Stimulated activated naive CD8-positive, alpha-beta T cell treated with anti-CD3 and anti-CD28 coated beads, Interleukin-15, Interleukin-2, amounts not matched to agents 100 ng/mL and 50 ng/mL, for 24 hours (primary cell): ENCODE results near the gene EDIL3.

ENCODE experiments used
- H3K27ac Mint-ChIP-seq: one replicate; pipeline ENCODE4 v1.8.0; 2021; ENCODE audit warnings: mild to moderate bottlenecking, mixed read lengths
- H3K27me3 Mint-ChIP-seq: one replicate; pipeline ENCODE4 v1.8.0; 2021; ENCODE audit warnings: mixed read lengths
- H3K36me3 Mint-ChIP-seq: one replicate; pipeline ENCODE4 v1.8.0; 2021; ENCODE audit warnings: low read depth, mixed read lengths
- H3K4me1 Mint-ChIP-seq: one replicate; pipeline ENCODE4 v1.8.0; 2021; ENCODE audit warnings: low read depth, mixed read lengths
- H3K4me3 Mint-ChIP-seq: one replicate; pipeline ENCODE4 v1.8.0; 2021; ENCODE audit warnings: mild to moderate bottlenecking, mixed read lengths
- H3K9me3 Mint-ChIP-seq: one replicate; pipeline ENCODE4 v1.8.0; 2021; ENCODE audit warnings: mixed read lengths

The EDIL3 gene

GRCh38 chr5:84014966-84015365 is 369.7 kb downstream of the EDIL3 start:
- Mint-ChIP-seq H3K36me3 (no peaks in the 10 kb centered on the region), H3K4me1 (no peaks in the 10 kb centered on the region), H3K27me3 (no peaks in the 10 kb centered on the region), H3K9me3 (no peaks in the 10 kb centered on the region), H3K27ac (no peak overlapping the region), H3K4me3 (no peak overlapping the region)

- H3K27me3 Mint-ChIP-seq, result no peaks in the 10 kb centered on the region
- no peak overlapping the region for H3K27ac Mint-ChIP-seq
- peaks cover 18% of the 10 kb centered on the region for H3K9me3 Mint-ChIP-seq
- no peak overlapping the region for H3K4me3 Mint-ChIP-seq
- no peaks in the 10 kb centered on the region for H3K4me1 Mint-ChIP-seq
- H3K36me3 Mint-ChIP-seq, result no peaks in the 10 kb centered on the region
Observed at GRCh38 chr5:83993803-83994202, 390.9 kb downstream of the EDIL3 start.

- Mint-ChIP-seq H3K4me1 (no peaks in the 10 kb centered on the region), H3K9me3 (peaks cover 8% of the 10 kb centered on the region), H3K4me3 (no peak overlapping the region), H3K27me3 (no peaks in the 10 kb centered on the region), H3K36me3 (no peaks in the 10 kb centered on the region), H3K27ac (no peak overlapping the region)
Observed at GRCh38 chr5:83991566-83992224, 393.0 kb downstream of the EDIL3 start.

- Mint-ChIP-seq H3K36me3 (no peaks in the 10 kb centered on the region), H3K9me3 (peaks cover 4% of the 10 kb centered on the region), H3K27ac (no peak overlapping the region), H3K27me3 (no peaks in the 10 kb centered on the region), H3K4me1 (no peaks in the 10 kb centered on the region), H3K4me3 (no peak overlapping the region)
Observed at GRCh38 chr5:83988293-83988685, 396.4 kb downstream of the EDIL3 start.

- H3K27ac Mint-ChIP-seq, result no peak overlapping the region
- no peak overlapping the region for H3K4me3 Mint-ChIP-seq
- H3K9me3 Mint-ChIP-seq, result peaks cover 4% of the 10 kb centered on the region
- H3K27me3 Mint-ChIP-seq, result no peaks in the 10 kb centered on the region
- H3K4me1 Mint-ChIP-seq, result no peaks in the 10 kb centered on the region
- H3K36me3 Mint-ChIP-seq, result no peaks in the 10 kb centered on the region
Observed at GRCh38 chr5:83987513-83988292, 397.0 kb downstream of the EDIL3 start.

GRCh38 chr5:83983852-83984251 is 400.8 kb downstream of the EDIL3 start:
- Mint-ChIP-seq H3K9me3 (no peaks in the 10 kb centered on the region), H3K27me3 (no peaks in the 10 kb centered on the region), H3K4me3 (no peak overlapping the region), H3K27ac (no peak overlapping the region), H3K36me3 (no peaks in the 10 kb centered on the region), H3K4me1 (no peaks in the 10 kb centered on the region)

- Mint-ChIP-seq H3K27ac (no peak overlapping the region), H3K4me3 (no peak overlapping the region), H3K4me1 (no peaks in the 10 kb centered on the region), H3K9me3 (no peaks in the 10 kb centered on the region), H3K27me3 (no peaks in the 10 kb centered on the region), H3K36me3 (no peaks in the 10 kb centered on the region)
Observed at GRCh38 chr5:83973925-83974815, 410.5 kb downstream of the EDIL3 start.

- Mint-ChIP-seq H3K36me3 (no peaks in the 10 kb centered on the region), H3K27ac (no peak overlapping the region), H3K4me1 (no peaks in the 10 kb centered on the region), H3K27me3 (no peaks in the 10 kb centered on the region), H3K9me3 (no peaks in the 10 kb centered on the region), H3K4me3 (no peak overlapping the region)
Observed at GRCh38 chr5:83972909-83973308, 411.8 kb downstream of the EDIL3 start.

- Mint-ChIP-seq H3K4me1 (no peaks in the 10 kb centered on the region), H3K9me3 (no peaks in the 10 kb centered on the region), H3K4me3 (no peak overlapping the region), H3K27ac (no peak overlapping the region), H3K36me3 (no peaks in the 10 kb centered on the region), H3K27me3 (no peaks in the 10 kb centered on the region)
Observed at GRCh38 chr5:83972236-83972635, 412.4 kb downstream of the EDIL3 start.

GRCh38 chr5:83967417-83967816 is 417.3 kb downstream of the EDIL3 start:
- Mint-ChIP-seq H3K36me3 (no peaks in the 10 kb centered on the region), H3K4me3 (no peak overlapping the region), H3K9me3 (peaks cover 5% of the 10 kb centered on the region), H3K27ac (no peak overlapping the region), H3K27me3 (no peaks in the 10 kb centered on the region), H3K4me1 (no peaks in the 10 kb centered on the region)

- Mint-ChIP-seq H3K9me3 (peaks cover 5% of the 10 kb centered on the region), H3K27ac (no peak overlapping the region), H3K4me3 (no peak overlapping the region), H3K27me3 (no peaks in the 10 kb centered on the region), H3K4me1 (no peaks in the 10 kb centered on the region), H3K36me3 (no peaks in the 10 kb centered on the region)
Observed at GRCh38 chr5:83965441-83965840, 419.2 kb downstream of the EDIL3 start.

- Mint-ChIP-seq H3K36me3 (no peaks in the 10 kb centered on the region), H3K27ac (no peak overlapping the region), H3K27me3 (no peaks in the 10 kb centered on the region), H3K4me1 (no peaks in the 10 kb centered on the region), H3K9me3 (peaks cover 5% of the 10 kb centered on the region), H3K4me3 (no peak overlapping the region)
Observed at GRCh38 chr5:83964271-83964670, 420.4 kb downstream of the EDIL3 start.

GRCh38 chr5:83957188-83957587 is 427.5 kb downstream of the EDIL3 start:
- Mint-ChIP-seq H3K36me3 (no peaks in the 10 kb centered on the region), H3K4me3 (no peak overlapping the region), H3K27me3 (no peaks in the 10 kb centered on the region), H3K27ac (no peak overlapping the region), H3K9me3 (no peaks in the 10 kb centered on the region), H3K4me1 (no peaks in the 10 kb centered on the region)

GRCh38 chr5:83956386-83956785 is 428.3 kb downstream of the EDIL3 start:
- Mint-ChIP-seq H3K27ac (no peak overlapping the region), H3K9me3 (no peaks in the 10 kb centered on the region), H3K36me3 (no peaks in the 10 kb centered on the region), H3K27me3 (no peaks in the 10 kb centered on the region), H3K4me3 (no peak overlapping the region), H3K4me1 (no peaks in the 10 kb centered on the region)

- Mint-ChIP-seq H3K27ac (no peak overlapping the region), H3K4me3 (no peak overlapping the region), H3K4me1 (no peaks in the 10 kb centered on the region), H3K9me3 (no peaks in the 10 kb centered on the region), H3K27me3 (no peaks in the 10 kb centered on the region), H3K36me3 (no peaks in the 10 kb centered on the region)
Observed at GRCh38 chr5:83955916-83956315, 428.8 kb downstream of the EDIL3 start.
